Neural cell (in vitro differentiated cells): Measurements from ENCODE around the gene DEPDC5. TPM values are rescaled to one million over a fixed set of nuclear protein-coding genes. Genes with fewer than 3 reads are reported as not detected.

Source experiments
- H2AFZ ChIP-seq: fragments of 200-600, 300-800 bp; sonication (generic), shearing (Covaris generic); 2 replicates; pipeline ENCODE4 v1.6.0; 2014; ENCODE audit warnings: low read depth, mild to moderate bottlenecking, antibody characterized with exemption, low read length, moderate library complexity
- H3F3A ChIP-seq: fragments of 200-600 bp; shearing (Covaris generic); 2 replicates; pipeline ENCODE4 v1.6.1; 2016; ENCODE audit warnings: mild to moderate bottlenecking, moderate library complexity, mixed read lengths, antibody characterized with exemption, low read length; ENCODE audit not compliant: insufficient read depth, poor library complexity, severe bottlenecking
- H3K27ac ChIP-seq: fragments of 200-600, 300-800 bp; sonication (generic), shearing (Covaris generic); 2 replicates; pipeline ENCODE4 v1.5.1; 2014; ENCODE audit warnings: mild to moderate bottlenecking, low read length, moderate library complexity
- H3K27me3 ChIP-seq: fragments of 300-800, 200-600 bp; sonication (generic), shearing (Covaris generic); 2 replicates; pipeline ENCODE4 v1.6.0; 2014; ENCODE audit warnings: mild to moderate bottlenecking, low read depth, low read length, moderate library complexity; ENCODE audit not compliant: insufficient read depth
- H3K36me3 ChIP-seq: fragments of 300-800, 200-600 bp; sonication (generic), shearing (Covaris generic); 2 replicates; pipeline ENCODE4 v1.5.1; 2014; ENCODE audit warnings: mild to moderate bottlenecking, antibody characterized with exemption, low read length, moderate library complexity; ENCODE audit not compliant: insufficient read depth
- H3K4me2 ChIP-seq: fragments of 300-800, 200-600 bp; sonication (generic), shearing (Covaris generic); 2 replicates; pipeline ENCODE4 v1.6.0; 2014; ENCODE audit warnings: mild to moderate bottlenecking, low read length
- H3K4me3 ChIP-seq: fragments of 300-800, 200-600 bp; sonication (generic), shearing (Covaris generic); 2 replicates; pipeline ENCODE4 v1.5.1; 2014; ENCODE audit warnings: mild to moderate bottlenecking, low read length, moderate library complexity
- H3K79me2 ChIP-seq: fragments of 200-600 bp; shearing (Covaris generic); replicated peaks from 2 replicates; pipeline ENCODE4 v1.6.0; 2014; ENCODE audit warnings: mild to moderate bottlenecking, low read length, moderate library complexity; ENCODE audit not compliant: insufficient read depth
- H3K9ac ChIP-seq: fragments of 300-800, 200-600 bp; sonication (generic), shearing (Covaris generic); 2 replicates; pipeline ENCODE4 v1.6.1; 2016; ENCODE audit warnings: mild to moderate bottlenecking, low read length, mixed read lengths
- H3K9me2 ChIP-seq: fragments of 200-600 bp; shearing (Covaris generic); 2 replicates; pipeline ENCODE4 v1.6.1; 2016; ENCODE audit warnings: mild to moderate bottlenecking, low read length, mixed read lengths; ENCODE audit not compliant: insufficient read depth
- H3K9me3 ChIP-seq: fragments of 200-600, 300-800 bp; sonication (generic), shearing (Covaris generic); 2 replicates; pipeline ENCODE4 v1.6.1; 2016; ENCODE audit warnings: mild to moderate bottlenecking, mixed run types, low read length, moderate library complexity, mixed read lengths
- H4K20me1 ChIP-seq: fragments of 200-600 bp; shearing (Covaris generic); 2 replicates; pipeline ENCODE4 v1.6.1; 2016; ENCODE audit warnings: mild to moderate bottlenecking, mixed run types; ENCODE audit not compliant: insufficient read depth
- CTCF ChIP-seq: fragments of 450-650 bp; IDR thresholded peaks from 2 replicates; pipeline ENCODE4 v1.5.1; 2014; ENCODE audit warnings: antibody characterized with exemption, mild to moderate bottlenecking, moderate library complexity; ENCODE audit not compliant: poor library complexity, severe bottlenecking
- EP300 ChIP-seq: fragments of 450-650 bp; conservative IDR thresholded peaks from 2 replicates; pipeline ENCODE4 v1.6.1; 2014; ENCODE audit warnings: antibody characterized with exemption, mild to moderate bottlenecking, moderate library complexity; ENCODE audit not compliant: poor library complexity, severe bottlenecking
- EZH2 ChIP-seq: fragments of 200-600, 300-800 bp; shearing (Covaris generic), sonication (generic); IDR thresholded peaks from 2 replicates; pipeline ENCODE4 v1.6.1; 2014; ENCODE audit warnings: antibody characterized with exemption, low read length, borderline replicate concordance, mild to moderate bottlenecking; ENCODE audit not compliant: insufficient read depth, poor library complexity, severe bottlenecking
- MXI1 ChIP-seq: fragments of 450-650 bp; conservative IDR thresholded peaks from 2 replicates; pipeline ENCODE4 v1.6.1; 2014; ENCODE audit warnings: antibody characterized with exemption, mild to moderate bottlenecking; ENCODE audit not compliant: poor library complexity, severe bottlenecking
- POLR2AphosphoS5 ChIP-seq: IDR thresholded peaks from 2 replicates; pipeline ENCODE4 v1.6.1; 2012
- RAD21 ChIP-seq: fragments of 450-650 bp; conservative IDR thresholded peaks from 2 replicates; pipeline ENCODE4 v1.6.1; 2014; ENCODE audit warnings: antibody characterized with exemption, mild to moderate bottlenecking, moderate library complexity
- SMC3 ChIP-seq: fragments of 450-650 bp; conservative IDR thresholded peaks from 2 replicates; pipeline ENCODE4 v1.6.1; 2014; ENCODE audit warnings: antibody characterized with exemption, mild to moderate bottlenecking, moderate library complexity; ENCODE audit not compliant: poor library complexity
- TAF1 ChIP-seq: IDR thresholded peaks from 2 replicates; pipeline ENCODE4 v1.6.1; 2012; ENCODE audit warnings: low read depth
- polyA plus RNA-seq: library from polyadenylated mRNA; depleted of rRNA; stranded (reverse); fragments of >200 nt; gene quantifications from 2 replicates; pipeline ENCODE4 v1.2.3, GENCODE V29; 2014
- TF ChIP-seq, protein P1 (sequence below): IDR thresholded peaks from 2 replicates; pipeline ENCODE4 v1.6.1; 2012; ENCODE audit warnings: borderline replicate concordance

Gene DEPDC5
- polyA plus RNA-seq, 1 donor from 2014 or later: 11.3 TPM

DNA sequence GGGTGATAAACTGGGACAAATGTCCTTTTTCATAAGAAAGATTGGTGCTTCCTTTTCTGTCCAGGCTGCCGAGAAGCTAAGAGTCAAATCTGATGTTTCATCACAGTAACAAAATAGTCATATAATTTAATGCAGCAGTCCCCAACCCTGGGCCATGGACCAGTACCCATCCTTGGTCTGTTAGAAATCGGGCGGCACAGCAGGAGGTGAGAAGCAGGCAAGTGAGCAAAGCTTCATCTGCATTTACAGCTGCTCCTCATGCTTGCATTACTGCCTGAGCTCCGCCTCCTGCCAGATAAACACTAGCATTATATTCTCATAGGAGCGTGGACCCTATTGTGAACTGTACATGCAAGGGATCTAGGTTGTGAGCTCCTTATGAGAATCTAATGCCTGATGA, 30.1 kb upstream of the DEPDC5 start:
- Histone ChIP-seq H3K27me3 (no peaks in the 10 kb centered on the region), H4K20me1 (no peaks in the 10 kb centered on the region), H3K9ac (no peak overlapping the region), H2AFZ (no peak overlapping the region), H3K9me2 (no peaks in the 10 kb centered on the region), H3F3A (no peaks in the 10 kb centered on the region), H3K79me2 (peaks cover 8% of the 10 kb centered on the region), H3K4me3 (no peak overlapping the region), H3K4me2 (no peak overlapping the region), H3K36me3 (no peaks in the 10 kb centered on the region), H3K27ac (no peak overlapping the region), H3K9me3 (no peaks in the 10 kb centered on the region)
- TF ChIP-seq MXI1 (no peak), POLR2AphosphoS5 (no peak), SMC3 (no peak), TAF1 (no peak)

- Histone ChIP-seq H3K4me2 (no peak overlapping the region), H4K20me1 (no peaks in the 10 kb centered on the region), H3K9ac (no peak overlapping the region), H3K9me2 (no peaks in the 10 kb centered on the region), H3K9me3 (no peaks in the 10 kb centered on the region), H3K79me2 (peaks cover 15% of the 10 kb centered on the region), H3K27ac (no peak overlapping the region), H2AFZ (no peak overlapping the region), H3K27me3 (no peaks in the 10 kb centered on the region), H3K36me3 (no peaks in the 10 kb centered on the region), H3K4me3 (no peak overlapping the region), H3F3A (no peaks in the 10 kb centered on the region)
- TF ChIP-seq EZH2 (no peak), POLR2AphosphoS5 (no peak), CTCF (no peak), RAD21 (no peak), EP300 (no peak), TAF1 (no peak), MXI1 (no peak), SMC3 (no peak)
- TF ChIP-seq, protein P1, sequence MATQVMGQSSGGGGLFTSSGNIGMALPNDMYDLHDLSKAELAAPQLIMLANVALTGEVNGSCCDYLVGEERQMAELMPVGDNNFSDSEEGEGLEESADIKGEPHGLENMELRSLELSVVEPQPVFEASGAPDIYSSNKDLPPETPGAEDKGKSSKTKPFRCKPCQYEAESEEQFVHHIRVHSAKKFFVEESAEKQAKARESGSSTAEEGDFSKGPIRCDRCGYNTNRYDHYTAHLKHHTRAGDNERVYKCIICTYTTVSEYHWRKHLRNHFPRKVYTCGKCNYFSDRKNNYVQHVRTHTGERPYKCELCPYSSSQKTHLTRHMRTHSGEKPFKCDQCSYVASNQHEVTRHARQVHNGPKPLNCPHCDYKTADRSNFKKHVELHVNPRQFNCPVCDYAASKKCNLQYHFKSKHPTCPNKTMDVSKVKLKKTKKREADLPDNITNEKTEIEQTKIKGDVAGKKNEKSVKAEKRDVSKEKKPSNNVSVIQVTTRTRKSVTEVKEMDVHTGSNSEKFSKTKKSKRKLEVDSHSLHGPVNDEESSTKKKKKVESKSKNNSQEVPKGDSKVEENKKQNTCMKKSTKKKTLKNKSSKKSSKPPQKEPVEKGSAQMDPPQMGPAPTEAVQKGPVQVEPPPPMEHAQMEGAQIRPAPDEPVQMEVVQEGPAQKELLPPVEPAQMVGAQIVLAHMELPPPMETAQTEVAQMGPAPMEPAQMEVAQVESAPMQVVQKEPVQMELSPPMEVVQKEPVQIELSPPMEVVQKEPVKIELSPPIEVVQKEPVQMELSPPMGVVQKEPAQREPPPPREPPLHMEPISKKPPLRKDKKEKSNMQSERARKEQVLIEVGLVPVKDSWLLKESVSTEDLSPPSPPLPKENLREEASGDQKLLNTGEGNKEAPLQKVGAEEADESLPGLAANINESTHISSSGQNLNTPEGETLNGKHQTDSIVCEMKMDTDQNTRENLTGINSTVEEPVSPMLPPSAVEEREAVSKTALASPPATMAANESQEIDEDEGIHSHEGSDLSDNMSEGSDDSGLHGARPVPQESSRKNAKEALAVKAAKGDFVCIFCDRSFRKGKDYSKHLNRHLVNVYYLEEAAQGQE: no peak
Observed at GRCh38 chr22:31726692-31727091, 27.1 kb upstream of the DEPDC5 start.

DNA sequence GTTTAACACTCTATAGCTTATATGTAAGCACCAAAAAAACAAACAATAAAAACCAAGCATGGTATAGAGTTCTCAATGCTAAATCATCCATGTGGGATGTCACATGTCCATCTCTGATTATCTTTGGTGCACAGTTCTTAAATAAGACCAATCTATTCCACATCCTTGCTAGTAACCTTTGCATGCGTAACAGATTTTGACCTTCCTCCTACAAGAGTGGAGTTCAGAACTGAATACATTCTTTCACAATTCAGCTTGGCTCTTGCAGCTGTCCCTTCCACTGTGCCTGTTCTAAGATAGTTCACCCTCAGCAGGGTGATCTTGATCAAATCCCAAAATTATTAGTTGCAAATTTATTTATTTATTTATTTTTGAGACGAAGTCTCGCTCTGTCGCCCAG, 25.0 kb upstream of the DEPDC5 start:
- TF ChIP-seq CTCF: no peak
- no peak for TF ChIP-seq POLR2AphosphoS5
- TF ChIP-seq, protein P1: no peak
- no peak for TF ChIP-seq MXI1
- no peak for TF ChIP-seq SMC3
- no peak overlapping the region for H3K4me2 ChIP-seq
- H4K20me1 ChIP-seq: no peaks in the 10 kb centered on the region
- H3K36me3 ChIP-seq: no peaks in the 10 kb centered on the region
- H3F3A ChIP-seq: no peaks in the 10 kb centered on the region
- no peak overlapping the region for H3K27ac ChIP-seq
- H3K79me2 ChIP-seq: peaks cover 18% of the 10 kb centered on the region
- no peaks in the 10 kb centered on the region for H3K27me3 ChIP-seq
- H3K9ac ChIP-seq: no peak overlapping the region
- no peaks in the 10 kb centered on the region for H3K9me3 ChIP-seq
- H3K9me2 ChIP-seq: no peaks in the 10 kb centered on the region
- no peak overlapping the region for H3K4me3 ChIP-seq
- no peak overlapping the region for H2AFZ ChIP-seq
